ENCODE results near the gene MSI2.

DNA sequence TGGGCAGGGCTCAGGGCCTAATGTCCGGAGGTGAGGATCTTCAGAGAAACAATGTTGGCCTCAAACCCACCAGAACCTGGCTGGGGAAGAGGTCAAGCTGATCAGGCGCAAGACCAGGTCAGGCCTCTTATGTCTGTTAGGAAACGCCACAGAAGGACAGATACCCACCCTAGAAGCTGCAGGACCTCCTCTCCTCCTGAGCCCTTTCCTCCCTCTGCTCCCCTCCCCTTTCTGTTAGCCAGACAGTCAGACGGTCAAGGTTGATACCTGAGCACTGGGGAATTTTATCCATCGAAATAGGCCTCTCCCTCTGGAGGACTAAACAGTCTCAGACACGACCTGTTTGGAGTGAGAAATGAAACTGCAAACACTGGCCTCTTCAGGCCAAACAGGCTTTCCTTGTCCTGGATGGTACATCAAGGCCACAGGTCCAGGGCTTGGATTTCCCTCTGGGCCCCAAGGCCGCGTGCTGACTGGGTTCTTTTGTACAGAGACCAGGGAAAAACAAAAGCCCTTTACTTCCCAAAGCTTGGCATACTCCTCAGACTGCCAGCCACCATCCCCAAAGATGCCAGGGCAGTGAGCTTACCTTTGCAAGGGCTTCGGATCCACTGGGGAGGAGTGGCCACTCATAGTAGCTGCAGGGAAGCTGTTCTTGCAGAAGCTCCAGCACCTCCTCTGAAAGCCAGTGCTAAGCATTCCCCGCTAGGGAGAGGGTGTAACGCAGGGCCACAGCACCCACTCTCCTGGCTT is 353.0 kb downstream of the MSI2 start:
- TF ChIP-seq, protein P1, sequence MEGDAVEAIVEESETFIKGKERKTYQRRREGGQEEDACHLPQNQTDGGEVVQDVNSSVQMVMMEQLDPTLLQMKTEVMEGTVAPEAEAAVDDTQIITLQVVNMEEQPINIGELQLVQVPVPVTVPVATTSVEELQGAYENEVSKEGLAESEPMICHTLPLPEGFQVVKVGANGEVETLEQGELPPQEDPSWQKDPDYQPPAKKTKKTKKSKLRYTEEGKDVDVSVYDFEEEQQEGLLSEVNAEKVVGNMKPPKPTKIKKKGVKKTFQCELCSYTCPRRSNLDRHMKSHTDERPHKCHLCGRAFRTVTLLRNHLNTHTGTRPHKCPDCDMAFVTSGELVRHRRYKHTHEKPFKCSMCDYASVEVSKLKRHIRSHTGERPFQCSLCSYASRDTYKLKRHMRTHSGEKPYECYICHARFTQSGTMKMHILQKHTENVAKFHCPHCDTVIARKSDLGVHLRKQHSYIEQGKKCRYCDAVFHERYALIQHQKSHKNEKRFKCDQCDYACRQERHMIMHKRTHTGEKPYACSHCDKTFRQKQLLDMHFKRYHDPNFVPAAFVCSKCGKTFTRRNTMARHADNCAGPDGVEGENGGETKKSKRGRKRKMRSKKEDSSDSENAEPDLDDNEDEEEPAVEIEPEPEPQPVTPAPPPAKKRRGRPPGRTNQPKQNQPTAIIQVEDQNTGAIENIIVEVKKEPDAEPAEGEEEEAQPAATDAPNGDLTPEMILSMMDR (conservative IDR thresholded peaks at IDR 0.05; ENCODE audit: low read length), result no peak
- TF ChIP-seq EZH2phosphoT487 (IDR thresholded peaks at IDR 0.05; ENCODE audit: borderline replicate concordance), result no peak
